HG02759 (cell line): ENCODE data around the gene TNRC6C.
"Not testable (repeated sequence)": the region's sequence is repeated elsewhere in the genome, so short reads cannot be mapped to it uniquely, and the experiment has no call there.

Source experiments
- ATAC-seq: cut with Tn5 transposase; IDR thresholded peaks from one replicate; pipeline ENCODE4 v1.9.1; 2021; ENCODE audit warnings: mild to moderate bottlenecking, moderate library complexity; ENCODE audit not compliant: unreplicated experiment

Gene TNRC6C

DNA sequence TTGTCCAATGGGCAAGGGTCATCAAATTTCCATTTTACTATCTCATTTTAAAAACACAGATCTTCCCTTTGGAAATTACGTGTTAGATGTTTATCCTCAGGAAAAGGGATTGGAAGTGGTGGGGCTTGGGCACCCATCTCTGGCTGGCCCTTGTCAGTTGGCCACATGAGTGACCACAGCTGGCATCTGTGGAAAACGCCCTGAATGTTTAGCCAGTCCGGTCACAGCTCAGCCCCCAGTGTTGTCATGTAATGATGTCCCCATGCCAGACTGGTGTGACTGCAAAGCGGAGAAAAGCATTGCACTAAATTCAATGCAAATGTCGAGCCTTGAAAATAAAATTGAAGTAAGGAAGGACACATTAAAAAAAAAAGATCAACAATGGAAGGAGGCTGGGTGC, 117.0 kb downstream of the TNRC6C start:
- ATAC-seq: no peak

DNA sequence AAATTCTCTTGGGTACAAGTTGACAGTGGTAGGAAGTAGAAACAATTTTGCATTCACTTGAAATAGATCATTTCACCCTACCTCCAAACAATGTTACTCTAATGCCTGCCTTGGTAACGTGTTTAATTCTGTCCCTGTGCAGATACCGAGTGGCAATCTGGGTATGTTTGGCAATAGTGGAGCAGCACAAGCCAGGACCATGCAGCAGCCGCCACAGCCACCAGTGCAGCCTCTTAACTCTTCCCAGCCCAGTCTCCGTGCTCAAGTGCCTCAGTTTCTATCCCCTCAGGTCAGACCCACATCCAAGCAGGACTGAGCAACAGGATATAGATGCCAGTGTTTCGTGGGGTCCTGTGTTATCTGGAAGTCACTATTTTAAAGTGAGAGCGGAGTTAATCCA, 120.8 kb downstream of the TNRC6C start:
- no peak for ATAC-seq

DNA sequence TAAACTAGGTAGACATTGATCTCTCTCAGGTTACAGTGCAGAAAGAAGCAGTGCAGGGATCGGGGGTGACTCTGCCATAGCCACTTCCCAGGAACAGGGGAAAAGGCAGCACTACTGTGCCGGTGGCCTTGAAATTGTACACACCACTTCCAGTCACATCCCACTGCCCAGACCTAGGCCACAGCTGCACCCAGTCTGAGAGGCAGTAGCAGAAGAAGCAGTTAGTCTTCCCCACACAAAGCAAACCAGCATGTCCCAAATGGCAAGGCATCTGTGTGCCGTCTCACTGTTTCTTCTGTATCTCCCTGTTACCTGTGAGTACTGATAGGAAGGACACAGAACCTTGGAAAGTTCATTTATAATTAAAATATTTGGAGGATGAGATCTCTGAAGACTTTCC, 123.0 kb downstream of the TNRC6C start:
- ATAC-seq: no peak

DNA sequence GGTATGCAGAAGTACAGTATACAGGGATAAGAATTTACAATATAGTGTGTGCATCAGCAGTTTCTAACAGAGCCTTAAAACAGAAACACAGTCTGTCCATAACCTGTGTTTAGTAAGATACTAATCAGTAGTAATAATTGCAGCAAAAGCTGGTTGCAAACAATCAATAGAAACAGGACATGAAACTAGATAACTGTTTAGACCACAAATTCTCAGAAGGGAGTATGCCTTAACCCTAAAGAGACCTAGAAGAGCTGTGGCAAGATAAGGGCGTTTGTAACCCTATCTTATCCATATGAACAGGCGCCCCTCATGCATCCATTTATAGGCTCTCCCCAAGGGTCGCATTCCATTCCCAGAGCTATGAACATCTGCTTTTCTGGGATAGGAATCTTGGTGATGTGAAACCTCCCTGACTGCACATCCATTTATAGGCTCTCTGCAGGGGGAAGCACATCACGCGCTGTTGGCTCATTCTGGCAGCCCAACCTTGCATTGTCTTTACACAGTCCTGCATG, 123.9 kb downstream of the TNRC6C start:
- ATAC-seq: not testable (repeated sequence)

DNA sequence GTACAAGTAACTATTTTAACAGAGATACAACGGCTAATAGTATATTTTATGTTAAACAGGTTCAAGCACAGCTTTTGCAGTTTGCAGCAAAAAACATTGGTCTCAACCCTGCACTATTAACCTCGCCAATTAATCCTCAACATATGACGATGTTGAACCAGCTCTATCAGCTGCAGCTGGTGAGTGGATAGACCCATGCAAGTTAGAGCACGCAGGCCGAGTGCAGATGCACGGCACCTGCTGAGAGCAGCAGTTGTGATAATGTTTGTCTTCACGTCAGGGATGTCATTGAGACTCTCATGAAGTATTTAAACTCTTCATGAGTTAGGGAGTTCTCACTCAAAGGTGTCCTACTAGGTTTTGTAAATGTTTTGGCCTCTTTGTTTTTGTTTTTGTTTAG, 124.5 kb downstream of the TNRC6C start:
- ATAC-seq: no peak

DNA sequence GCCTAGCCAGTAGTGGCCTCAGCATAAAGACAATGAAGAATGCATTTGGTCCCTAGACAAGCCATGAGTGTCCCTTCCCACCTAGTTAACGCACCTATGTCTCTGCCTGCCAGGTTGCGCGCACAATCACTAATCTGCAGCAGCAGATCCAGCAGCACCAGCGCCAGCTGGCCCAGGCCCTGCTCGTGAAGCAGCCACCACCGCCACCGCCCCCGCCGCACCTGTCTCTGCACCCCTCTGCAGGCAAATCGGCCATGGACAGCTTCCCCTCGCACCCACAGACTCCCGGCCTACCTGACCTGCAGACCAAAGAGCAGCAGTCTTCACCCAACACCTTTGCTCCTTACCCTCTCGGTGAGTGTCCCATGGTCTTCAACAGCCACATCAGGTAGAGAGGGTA, 128.2 kb downstream of the TNRC6C start:
- no peak for ATAC-seq

DNA sequence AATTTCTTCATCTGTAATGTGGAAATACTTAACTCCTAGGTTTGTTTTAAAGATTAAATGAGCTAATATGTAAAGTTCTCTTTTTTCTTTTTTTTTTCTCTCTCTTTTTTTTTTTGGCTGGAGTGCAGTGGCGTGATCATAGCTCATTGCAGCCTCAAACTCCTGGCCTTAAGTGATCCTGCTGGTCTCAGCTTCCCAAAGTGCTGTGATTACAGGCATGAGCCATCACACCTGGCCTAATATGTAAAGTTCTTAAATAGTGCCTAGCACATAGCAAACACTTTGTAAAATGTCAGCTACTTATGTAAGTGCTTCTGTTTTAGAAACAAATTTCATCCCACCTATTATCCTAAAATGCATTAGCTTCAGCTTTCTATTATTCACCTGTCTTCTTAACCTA, 130.0 kb downstream of the TNRC6C start:
- ATAC-seq: no peak

DNA sequence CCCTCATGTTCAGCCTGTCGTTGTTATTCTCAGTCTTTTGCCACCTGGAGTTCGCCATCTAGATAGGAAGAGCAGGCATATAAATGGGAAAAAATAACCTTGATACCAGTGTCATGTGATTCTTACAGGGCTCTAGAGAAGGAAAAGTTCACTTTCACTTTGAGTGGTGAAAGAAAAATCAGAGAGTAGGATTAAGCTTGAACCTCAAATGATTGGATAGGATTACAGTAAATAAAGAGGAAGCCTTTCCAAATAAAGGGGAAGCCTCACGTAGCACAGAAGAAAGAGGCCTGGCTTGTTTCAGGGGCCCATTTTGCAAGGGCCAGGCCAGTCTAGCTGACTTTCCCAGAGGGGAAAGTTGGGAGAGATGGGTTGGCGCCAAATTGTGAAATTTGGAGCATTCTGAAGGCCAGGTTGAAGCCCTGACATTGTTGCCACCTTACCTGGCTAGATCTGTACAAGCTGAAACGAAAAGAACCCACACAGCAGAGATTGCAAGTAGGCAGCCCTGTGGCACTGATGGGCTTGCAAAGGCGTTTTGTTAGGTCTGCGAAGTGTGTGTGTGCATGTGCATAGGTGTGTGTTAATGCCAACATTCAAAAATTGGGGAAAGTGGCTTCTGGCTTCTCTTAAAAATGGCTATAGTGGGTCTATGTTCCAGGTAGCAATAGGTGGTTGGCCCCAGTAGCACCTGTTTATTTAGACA, 131.2 kb downstream of the TNRC6C start:
- ATAC-seq: no peak

DNA sequence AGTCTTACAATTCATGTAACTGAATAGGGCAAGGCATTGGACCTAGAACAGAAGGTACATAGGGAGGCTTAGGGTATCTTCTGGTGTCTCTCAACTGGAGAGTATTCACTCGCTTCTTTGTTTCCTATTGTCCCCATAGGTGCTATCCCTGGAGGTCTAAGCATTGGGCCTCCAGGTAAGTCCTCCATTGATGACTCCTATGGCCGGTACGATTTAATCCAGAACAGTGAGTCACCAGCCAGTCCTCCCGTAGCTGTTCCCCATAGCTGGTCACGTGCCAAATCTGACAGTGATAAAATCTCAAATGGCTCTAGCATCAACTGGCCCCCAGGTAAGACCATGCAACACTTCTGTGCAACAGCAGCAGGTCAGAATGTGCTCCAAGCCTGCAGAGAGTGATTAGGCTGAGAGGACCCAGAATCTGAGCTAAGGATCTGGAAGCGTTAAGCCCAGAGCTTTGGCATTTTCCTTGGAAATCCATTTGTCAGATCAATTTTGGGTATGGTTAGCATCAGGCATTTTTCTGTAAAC, 134.4 kb downstream of the TNRC6C start:
- ATAC-seq: no peak

DNA sequence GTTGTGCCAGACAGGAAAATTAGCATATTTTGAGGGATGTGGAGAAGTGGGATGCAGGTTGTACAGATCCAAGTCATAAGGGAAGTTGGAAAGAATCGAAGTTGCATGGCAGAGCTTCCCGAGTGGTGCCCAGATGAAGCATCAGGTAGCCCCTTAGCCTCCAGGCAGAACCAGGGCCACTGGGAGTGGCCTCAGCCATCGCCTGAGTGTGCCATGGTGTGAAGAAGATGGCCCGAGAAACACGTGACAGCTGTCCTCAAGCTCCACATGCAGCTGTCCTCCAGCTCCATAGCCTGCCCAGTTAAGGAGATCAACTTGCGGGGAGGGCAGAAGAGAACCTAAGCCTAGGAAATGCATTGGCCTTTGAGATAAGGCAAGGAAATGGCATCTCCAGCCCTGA, 136.5 kb downstream of the TNRC6C start:
- no peak for ATAC-seq

DNA sequence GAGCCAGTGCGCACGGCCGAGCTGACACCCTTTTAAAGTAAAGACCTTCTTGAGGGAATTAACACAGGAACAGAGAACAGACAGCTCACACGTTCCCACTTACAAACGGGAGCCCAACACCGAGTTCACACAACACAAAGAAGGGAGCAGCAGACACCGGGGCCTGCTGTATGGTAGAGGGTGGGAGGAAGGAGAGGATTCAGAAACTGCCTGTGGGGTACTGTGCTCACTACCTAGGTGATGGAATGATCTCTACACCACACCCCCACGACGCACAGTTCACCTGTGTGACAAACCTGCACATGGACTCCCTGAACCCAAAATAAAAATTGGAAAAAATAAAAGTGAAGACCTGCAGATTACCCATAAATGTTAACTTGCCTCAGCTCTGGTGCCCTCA, 137.6 kb downstream of the TNRC6C start:
- ATAC-seq: no peak

DNA sequence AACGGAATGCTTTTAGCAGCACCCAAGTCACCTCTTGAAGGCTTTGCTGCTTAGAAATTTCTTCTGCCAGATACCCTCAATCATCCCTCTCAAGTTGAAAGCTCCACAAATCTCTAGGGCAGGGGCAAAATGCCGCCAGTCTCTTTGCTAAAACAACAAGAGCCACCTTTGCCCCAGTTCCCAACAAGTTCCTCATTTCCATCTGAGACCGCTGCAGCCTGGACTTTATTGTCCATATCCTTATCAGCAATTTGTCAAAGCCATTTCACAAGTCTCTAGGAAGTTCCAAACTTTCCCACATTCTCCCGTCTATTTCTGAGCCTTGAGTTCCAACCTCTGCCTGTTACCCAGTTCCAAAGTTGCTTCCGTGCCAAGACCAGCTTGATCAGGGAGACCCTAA, 142.6 kb downstream of the TNRC6C start:
- ATAC-seq: no peak

DNA sequence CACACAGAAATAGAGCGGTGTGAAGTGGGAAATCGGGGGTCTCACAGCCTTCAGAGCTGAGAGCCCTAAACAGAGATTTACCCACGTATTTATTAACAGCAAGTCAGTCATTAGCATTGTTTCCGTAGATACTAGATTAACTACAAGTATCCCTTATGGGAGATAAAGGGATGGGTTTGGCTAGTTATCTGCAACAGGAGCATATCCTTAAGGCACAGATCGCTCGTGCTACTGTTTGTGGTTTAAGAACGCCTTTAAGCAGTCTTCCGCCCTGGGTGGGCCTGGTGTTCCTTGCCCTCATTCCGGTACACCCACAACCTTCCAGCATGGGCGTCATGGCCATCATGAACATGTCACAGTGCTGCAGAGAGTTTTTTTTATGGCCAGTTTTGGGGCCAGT, 143.0 kb downstream of the TNRC6C start:
- ATAC-seq: no peak

DNA sequence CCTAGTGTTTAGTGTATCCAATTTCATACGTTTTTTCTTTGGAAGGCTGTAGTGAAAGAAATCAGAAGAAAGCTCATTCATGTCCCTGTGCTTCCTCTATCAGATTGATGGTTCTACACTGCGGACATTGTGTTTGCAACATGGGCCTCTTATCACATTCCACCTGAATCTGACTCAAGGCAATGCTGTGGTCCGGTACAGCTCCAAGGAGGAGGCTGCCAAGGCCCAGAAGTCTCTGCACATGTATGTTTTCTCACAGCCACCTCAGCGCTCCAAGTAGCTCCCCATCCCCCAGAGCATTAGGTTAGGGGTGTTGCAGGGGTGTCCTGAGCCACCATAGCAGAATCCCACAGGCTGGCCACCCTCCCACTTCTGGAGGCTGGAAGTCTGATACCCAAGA, 144.8 kb downstream of the TNRC6C start:
- no peak for ATAC-seq

DNA sequence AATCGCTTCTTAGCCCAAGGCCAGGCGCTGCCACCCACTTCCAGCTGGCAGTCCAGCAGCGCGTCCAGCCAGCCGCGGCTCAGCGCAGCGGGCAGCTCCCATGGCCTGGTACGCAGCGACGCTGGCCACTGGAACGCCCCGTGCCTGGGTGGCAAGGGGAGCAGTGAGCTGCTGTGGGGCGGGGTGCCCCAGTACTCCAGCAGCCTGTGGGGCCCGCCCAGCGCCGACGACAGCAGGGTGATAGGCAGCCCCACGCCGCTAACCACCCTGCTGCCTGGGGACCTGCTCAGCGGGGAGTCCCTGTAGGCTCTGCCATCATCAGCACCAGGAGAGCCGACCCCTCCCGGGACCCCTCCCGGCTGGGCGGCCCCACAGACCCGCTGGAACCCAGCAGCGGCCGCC, 146.0 kb downstream of the TNRC6C start:
- ATAC-seq: no peak

DNA sequence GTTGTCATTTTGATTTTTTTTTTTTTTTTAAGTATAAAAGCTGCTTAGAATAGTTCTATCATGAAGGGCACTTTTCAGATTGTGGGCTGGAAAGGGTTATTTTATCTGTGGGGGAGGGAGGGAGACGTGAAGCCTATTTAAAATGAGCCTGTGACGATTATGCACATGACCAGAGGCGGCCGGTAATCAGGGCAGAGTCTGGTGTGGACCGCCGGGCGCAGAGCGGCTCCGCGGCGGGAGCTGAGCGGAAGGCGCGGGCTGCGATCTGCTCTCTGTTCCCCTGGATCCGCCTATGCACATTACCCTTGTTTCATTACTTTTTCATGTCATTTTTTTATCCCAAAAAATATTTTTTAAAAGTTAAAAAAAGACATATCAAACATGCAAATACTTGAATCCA, 146.6 kb downstream of the TNRC6C start:
- no peak for ATAC-seq

DNA sequence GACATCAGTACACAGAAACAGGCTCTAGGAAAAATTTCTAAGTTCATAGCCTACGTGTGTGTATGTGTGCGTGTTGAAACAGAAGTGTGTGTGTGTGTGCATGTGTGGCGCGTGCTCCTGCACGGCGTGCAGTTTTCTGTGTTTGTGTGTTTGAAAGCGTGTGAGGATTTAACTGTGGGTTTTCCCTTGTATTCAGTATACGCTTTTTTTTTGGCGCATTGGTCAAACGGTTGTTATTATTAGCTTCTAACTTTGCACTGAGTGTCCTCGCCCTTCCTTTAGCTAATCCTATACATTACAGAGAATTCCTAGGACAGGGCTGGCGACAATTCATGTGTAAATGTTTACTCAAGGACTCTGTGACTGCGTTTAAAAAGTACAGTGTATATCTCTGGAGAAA, 147.0 kb downstream of the TNRC6C start:
- no peak for ATAC-seq

DNA sequence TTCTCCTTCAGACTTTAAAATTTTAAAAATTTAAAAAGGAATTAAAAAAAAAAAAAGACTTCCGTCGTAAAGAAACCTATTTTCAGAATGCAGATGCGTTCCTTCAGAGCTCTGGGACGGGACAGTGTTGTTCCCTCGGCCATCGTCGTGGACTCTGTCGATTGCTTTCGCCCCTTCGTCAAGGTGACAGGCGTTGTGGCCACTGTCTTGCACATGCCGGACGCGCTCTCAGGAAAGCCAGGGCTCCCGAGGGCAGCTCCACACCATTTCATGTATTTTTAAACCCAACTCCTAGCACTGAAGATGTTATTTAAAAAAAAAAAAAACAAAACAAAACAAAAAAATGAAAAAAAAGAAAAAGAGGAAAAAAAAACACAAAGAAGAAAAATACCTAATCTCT, 147.7 kb downstream of the TNRC6C start:
- ATAC-seq: no peak

DNA sequence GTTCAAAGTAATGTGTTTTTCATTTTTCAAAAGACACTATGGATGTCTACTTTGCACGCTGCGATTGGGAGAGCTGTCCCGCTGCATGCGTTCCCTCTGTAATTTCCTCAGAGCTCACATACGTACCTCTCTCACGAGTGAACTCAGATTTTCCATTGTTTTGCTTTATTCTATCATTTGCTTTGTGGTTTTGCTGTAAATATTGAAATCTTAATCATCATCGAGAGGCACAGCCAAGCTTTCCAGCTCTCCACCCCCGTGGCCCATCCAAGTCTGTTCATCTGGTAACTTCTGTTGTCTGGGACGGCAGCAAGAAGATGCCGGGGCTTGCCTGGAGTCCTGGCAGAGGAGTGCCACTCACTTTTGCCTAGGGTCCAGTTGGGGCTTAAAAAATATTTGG, 149.0 kb downstream of the TNRC6C start:
- no peak for ATAC-seq

DNA sequence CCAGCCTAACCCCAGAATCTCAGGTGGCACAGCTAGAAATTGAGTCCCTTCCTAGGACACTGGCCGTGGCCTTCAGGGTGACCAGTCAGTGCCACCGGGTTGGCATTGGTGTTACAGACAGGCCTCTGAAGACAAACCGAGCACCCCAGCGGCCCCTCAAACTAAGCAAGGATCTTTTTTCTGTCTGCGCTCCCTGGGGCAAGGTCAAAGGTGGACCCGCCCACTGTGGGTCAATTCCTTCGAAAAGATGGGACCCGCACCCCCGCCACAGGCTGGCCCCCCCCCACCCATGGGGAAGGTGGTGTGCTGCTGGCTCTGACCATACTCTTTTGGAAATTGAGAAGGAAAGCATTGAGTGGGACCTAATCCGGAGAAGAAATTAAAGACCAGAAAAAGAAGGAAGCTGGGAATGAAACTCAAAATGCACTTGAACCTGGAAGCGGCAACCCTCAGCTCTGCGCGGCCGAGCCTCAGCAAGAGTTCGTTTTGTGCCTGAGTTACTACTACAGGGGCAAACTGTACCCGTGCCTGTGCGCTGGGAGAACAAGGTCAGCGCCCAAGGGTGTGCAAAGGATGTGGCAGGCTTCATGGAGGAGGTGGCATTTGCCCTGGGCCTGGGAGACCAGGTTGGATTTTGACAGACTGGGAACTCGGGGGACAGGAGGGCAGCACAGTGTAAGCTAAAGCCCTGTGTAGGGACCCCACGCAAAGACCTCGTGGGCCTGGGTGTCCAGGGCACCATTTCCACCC, 149.6 kb downstream of the TNRC6C start:
- ATAC-seq: no peak

DNA sequence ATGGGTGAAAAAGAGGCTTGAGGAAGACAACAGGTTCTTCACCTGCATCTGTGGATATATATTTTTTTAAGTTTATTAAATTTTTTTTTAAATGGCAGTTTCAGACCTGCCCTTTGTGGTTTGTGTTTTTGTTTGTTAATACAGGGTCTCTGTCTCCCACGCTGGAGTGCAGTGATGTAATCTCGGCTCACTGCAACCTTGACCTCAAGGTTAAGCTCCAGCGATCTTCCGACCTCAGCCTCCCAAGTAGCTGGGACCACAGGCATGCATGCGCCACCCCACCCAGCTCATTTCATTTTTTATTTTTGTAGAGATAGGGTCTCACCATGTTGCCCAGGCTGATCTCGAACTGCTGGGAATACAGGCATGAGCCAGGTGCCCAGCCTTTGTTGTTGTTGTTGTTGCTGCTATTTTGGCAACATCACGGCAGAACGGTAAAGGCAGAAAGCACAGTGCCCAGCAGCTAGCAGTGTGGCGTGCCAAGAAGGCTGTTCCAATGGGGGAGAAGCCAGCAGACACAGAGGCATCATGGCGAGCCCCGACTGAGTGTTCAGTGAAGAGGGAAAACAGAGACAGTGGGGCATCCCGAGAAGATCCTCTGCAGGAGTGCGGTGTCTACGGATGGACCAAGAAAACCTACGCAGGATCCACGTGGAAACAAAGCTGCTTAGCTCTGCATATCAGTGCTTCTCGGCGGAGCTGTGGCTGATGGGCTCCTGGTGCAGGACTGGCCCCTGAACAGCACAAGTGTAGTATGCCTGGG, 150.4 kb downstream of the TNRC6C start:
- ATAC-seq: no peak

DNA sequence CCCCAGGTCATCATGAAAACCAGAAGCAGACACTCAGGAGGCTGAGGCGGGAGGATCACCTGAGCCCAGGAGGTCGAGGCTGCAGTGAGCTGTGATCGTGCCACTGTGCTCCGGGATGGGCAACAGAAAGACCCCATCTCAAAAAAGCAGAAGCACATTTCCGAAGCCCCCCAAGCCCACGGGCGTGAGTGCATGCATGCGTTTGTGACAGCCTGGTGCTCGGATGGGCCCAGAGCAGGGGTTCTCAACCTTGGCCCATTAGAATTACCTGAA, 150.9 kb downstream of the TNRC6C start:
- no peak for ATAC-seq
